Adrenal gland (tissue), 5 donors: Measurements from ENCODE around the gene VEZF1.

Experiments used
- POLR2A ChIP-seq, 2 donors: fragments of 450-650 bp; IDR thresholded peaks; one replicate each; pipeline ENCODE4 v1.6.1; 2017; ENCODE audit warnings: antibody characterized with exemption in 2 of 2, mild to moderate bottlenecking in 2 of 2, moderate library complexity in 1 of 2
- TF ChIP-seq, protein P1 (sequence below), 6 experiments: fragments of 450-650 bp in 4 of 6; fragments of 200-600 bp in 2 of 6; sonication (generic) in 1 of 6; IDR thresholded peaks; 1 replicate in 5 of 6; 2 replicates in 1 of 6; pipeline versions ENCODE4 v1.5.1 to v1.8.0; 2016 to 2021; ENCODE audit warnings: antibody characterized with exemption in 6 of 6, mild to moderate bottlenecking in 2 of 6, moderate library complexity in 1 of 6
- donor health status: DM: no; HTN: no; CAD: no.

DNA sequence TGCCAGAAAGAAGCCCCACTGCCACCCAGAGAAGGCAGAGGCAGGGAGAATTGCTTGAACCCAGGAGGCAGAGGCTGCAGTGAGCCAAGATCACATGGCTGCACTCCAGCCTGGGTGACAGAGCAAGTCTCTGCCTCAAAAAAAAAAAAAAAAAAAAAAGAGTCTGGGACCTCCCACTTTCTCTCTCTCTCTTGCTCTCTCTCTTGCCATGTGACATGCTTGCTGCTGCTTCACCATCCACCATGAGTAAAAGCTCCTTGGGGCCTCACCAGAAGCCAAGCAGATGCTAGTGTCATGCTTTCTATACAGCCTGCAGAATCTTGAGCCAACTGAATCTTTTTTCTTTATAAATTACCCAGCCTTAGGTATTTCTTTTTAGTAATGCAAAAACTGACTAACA lies 40.5 kb upstream of the VEZF1 start:
- TF ChIP-seq POLR2A (IDR thresholded peaks at IDR 0.05) = no peak
- TF ChIP-seq, protein P1, sequence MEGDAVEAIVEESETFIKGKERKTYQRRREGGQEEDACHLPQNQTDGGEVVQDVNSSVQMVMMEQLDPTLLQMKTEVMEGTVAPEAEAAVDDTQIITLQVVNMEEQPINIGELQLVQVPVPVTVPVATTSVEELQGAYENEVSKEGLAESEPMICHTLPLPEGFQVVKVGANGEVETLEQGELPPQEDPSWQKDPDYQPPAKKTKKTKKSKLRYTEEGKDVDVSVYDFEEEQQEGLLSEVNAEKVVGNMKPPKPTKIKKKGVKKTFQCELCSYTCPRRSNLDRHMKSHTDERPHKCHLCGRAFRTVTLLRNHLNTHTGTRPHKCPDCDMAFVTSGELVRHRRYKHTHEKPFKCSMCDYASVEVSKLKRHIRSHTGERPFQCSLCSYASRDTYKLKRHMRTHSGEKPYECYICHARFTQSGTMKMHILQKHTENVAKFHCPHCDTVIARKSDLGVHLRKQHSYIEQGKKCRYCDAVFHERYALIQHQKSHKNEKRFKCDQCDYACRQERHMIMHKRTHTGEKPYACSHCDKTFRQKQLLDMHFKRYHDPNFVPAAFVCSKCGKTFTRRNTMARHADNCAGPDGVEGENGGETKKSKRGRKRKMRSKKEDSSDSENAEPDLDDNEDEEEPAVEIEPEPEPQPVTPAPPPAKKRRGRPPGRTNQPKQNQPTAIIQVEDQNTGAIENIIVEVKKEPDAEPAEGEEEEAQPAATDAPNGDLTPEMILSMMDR (IDR thresholded peaks at IDR 0.05) = no peak
